Measurements from ENCODE around the gene DPP6. TPM values are rescaled to one million over a fixed set of nuclear protein-coding genes. Genes with fewer than 3 reads are reported as not detected.

Gene DPP6
- total RNA-seq, 4 donors from 2014 or later: 1.8 to 33.7 (median 6.4) TPM

GRCh38 chr7:154553711-154554265, 501.6 kb downstream of the DPP6 start:
- Histone ChIP-seq H3K36me3 (no peaks in the 10 kb centered on the region), H3K4me1 (no peaks in the 10 kb centered on the region), H3K9me3 (no peaks in the 10 kb centered on the region), H3K27me3 (no peaks in the 10 kb centered on the region), H3K4me3 (no peak overlapping the region), H3K27ac (no peak overlapping the region)
- intact Hi-C loops (cut with DNase I; ENCODE audit: low total_unique reads): no loop called here
- TF ChIP-seq POLR2A (IDR thresholded peaks at IDR 0.05) (no peak), EP300 (IDR thresholded peaks at IDR 0.05; ENCODE audit: low read depth) (no peak), POLR2AphosphoS5 (IDR thresholded peaks at IDR 0.05) (no peak), CTCF (IDR thresholded peaks at IDR 0.05) (no peak)
- DNase-seq: no peak
- in situ Hi-C loops (cut with MboI; ENCODE audit: low pct_ligation_motif_present in 1 of 4, low pct_unique_long_range_greater_than_20kb in 1 of 4, low sequenced_read_pairs in 3 of 4): no loop called here
- 82 to 85% methylated on average over 7 to 10 of the region's 10 CpGs for WGBS, 2 donors (ENCODE audit: low coverage in 1 of 2)

GRCh38 chr7:154559454-154559853, 507.3 kb downstream of the DPP6 start:
- in situ Hi-C loops (cut with MboI; ENCODE audit: low pct_ligation_motif_present in 1 of 4, low pct_unique_long_range_greater_than_20kb in 1 of 4, low sequenced_read_pairs in 3 of 4): no loop called here
- no peak for DNase-seq
- Histone ChIP-seq H3K27ac (no peak overlapping the region), H3K27me3 (no peaks in the 10 kb centered on the region), H3K9me3 (no peaks in the 10 kb centered on the region), H3K4me1 (no peaks in the 10 kb centered on the region), H3K4me3 (no peak overlapping the region), H3K36me3 (no peaks in the 10 kb centered on the region)
- TF ChIP-seq EP300 (IDR thresholded peaks at IDR 0.05; ENCODE audit: low read depth): no peak
- no peak for TF ChIP-seq CTCF (IDR thresholded peaks at IDR 0.05)
- no peak for TF ChIP-seq POLR2AphosphoS5 (IDR thresholded peaks at IDR 0.05)
- TF ChIP-seq POLR2A (IDR thresholded peaks at IDR 0.05): no peak
- intact Hi-C loops (cut with DNase I; ENCODE audit: low total_unique reads): no loop called here
- 84 to 94% methylated on average over 3 of the region's 3 CpGs for WGBS, 2 donors (ENCODE audit: low coverage in 1 of 2)

- in situ Hi-C loops (cut with MboI; ENCODE audit: low pct_ligation_motif_present in 1 of 4, low pct_unique_long_range_greater_than_20kb in 1 of 4, low sequenced_read_pairs in 3 of 4): no loop called here
- no peaks in the 10 kb centered on the region for H3K36me3 ChIP-seq
These were observed 512.5 kb downstream of the DPP6 start for GRCh38 chr7:154564676-154565075.

GRCh38 chr7:154566877-154567276, 514.7 kb downstream of the DPP6 start:
- Histone ChIP-seq H3K4me3 (no peak overlapping the region), H3K27me3 (no peaks in the 10 kb centered on the region), H3K4me1 (no peaks in the 10 kb centered on the region), H3K27ac (no peak overlapping the region), H3K36me3 (no peaks in the 10 kb centered on the region), H3K9me3 (no peaks in the 10 kb centered on the region)
- WGBS, 2 donors (ENCODE audit: low coverage in 1 of 2): 31% methylated on average over 1 of the region's 1 CpG
- no peak for DNase-seq
- intact Hi-C loops (cut with DNase I; ENCODE audit: low total_unique reads): no loop called here
- TF ChIP-seq POLR2AphosphoS5 (IDR thresholded peaks at IDR 0.05): no peak
- TF ChIP-seq CTCF (IDR thresholded peaks at IDR 0.05): peak in 1 of 5 experiments; percentile 4
- in situ Hi-C loops (cut with MboI; ENCODE audit: low pct_ligation_motif_present in 1 of 4, low pct_unique_long_range_greater_than_20kb in 1 of 4, low sequenced_read_pairs in 3 of 4): no loop called here

More at GRCh38 chr7:154564676-154565075, 512.5 kb downstream of the DPP6 start:
- intact Hi-C loops (cut with DNase I; ENCODE audit: low total_unique reads): no loop called here
- H3K4me3 ChIP-seq: no peak overlapping the region
- H3K27me3 ChIP-seq: no peaks in the 10 kb centered on the region
- no peak overlapping the region for H3K27ac ChIP-seq
- H3K4me1 ChIP-seq: no peaks in the 10 kb centered on the region
- 66 to 81% methylated on average over 3 of the region's 3 CpGs for WGBS, 2 donors (ENCODE audit: low coverage in 1 of 2)
- TF ChIP-seq POLR2A (IDR thresholded peaks at IDR 0.05) (no peak), POLR2AphosphoS5 (IDR thresholded peaks at IDR 0.05) (no peak), EP300 (IDR thresholded peaks at IDR 0.05; ENCODE audit: low read depth) (no peak), CTCF (IDR thresholded peaks at IDR 0.05) (no peak)
- DNase-seq: no peak
- no peaks in the 10 kb centered on the region for H3K9me3 ChIP-seq

All from transverse colon (tissue), 4 donors.